Raji (cell line): Measurements from ENCODE around the gene ZBTB48.

Source experiments
- POLR2A ChIP-seq: IDR thresholded peaks from 2 replicates; pipeline ENCODE4 v1.6.1; 2011; ENCODE audit warnings: low read depth, low read length, control low read depth; ENCODE audit not compliant: insufficient read depth

The ZBTB48 gene

GRCh38 chr1:6627841-6628545 lies 48.2 kb downstream of the ZBTB48 start:
- TF ChIP-seq POLR2A, result no peak

DNA sequence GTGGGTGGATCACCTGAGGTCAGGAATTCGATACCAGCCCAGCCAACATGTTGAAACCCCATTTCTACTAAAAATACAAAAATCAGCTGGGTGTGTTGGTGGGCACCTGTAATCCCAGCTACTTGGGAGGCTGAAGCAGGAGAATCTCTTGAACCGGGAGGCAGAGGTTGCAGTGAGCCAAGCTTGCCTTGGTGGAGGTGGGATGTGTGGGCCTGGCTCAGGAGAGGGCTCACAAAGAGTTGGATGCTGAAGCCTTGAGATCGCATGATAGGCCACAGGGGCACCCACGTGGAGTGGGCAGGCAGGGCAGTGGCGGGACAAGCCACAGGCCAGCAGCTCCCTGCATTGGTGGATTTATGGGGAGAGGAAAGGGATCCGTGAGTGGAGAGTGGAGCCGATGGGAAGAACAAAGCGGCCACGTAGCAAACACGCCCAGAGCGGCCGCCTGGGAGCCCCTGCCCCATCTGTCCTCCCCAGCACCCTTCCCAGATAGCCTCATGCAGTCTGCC lies 49.2 kb downstream of the ZBTB48 start:
- no peak for TF ChIP-seq POLR2A

DNA sequence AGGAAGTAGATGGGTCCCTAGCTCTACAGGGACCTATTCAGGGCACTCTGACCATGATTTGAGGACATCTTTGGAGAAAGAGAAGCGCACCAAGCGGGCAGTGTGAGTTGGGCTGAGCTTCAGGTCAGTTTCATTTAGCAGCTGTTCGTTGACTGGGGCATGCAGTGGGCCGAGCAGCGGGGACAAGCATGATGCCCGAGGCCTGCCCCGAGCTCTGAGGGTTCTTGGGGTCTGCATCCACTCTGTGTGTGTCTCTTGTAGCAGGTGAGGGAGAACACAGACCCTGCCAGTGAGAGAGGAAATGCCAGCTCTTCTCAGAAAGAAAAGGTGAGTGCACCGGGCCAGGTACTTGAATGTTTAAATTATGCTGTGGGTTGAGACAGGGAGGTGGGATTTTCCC lies 50.2 kb downstream of the ZBTB48 start:
- TF ChIP-seq POLR2A, result no peak

DNA sequence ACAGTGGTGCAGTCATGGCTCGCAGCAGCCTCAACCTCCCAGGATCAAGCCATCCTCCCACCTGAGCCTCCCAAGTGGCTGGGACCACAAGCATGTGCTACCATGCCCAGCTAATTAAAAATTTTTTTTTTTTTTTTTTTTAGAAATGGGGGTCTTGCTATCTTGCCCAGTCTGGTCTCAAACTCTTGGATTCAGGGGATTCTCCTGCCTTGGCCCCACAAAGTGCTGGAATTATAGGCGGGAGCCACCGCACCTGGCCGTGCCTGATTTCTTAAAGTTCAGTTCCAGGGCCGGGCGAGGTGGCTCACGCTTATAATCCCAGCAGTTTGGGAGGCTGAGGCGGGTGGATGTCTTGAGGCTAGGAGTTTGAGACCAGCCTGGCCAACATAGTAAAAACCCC lies 51.3 kb downstream of the ZBTB48 start:
- TF ChIP-seq POLR2A, result no peak

DNA sequence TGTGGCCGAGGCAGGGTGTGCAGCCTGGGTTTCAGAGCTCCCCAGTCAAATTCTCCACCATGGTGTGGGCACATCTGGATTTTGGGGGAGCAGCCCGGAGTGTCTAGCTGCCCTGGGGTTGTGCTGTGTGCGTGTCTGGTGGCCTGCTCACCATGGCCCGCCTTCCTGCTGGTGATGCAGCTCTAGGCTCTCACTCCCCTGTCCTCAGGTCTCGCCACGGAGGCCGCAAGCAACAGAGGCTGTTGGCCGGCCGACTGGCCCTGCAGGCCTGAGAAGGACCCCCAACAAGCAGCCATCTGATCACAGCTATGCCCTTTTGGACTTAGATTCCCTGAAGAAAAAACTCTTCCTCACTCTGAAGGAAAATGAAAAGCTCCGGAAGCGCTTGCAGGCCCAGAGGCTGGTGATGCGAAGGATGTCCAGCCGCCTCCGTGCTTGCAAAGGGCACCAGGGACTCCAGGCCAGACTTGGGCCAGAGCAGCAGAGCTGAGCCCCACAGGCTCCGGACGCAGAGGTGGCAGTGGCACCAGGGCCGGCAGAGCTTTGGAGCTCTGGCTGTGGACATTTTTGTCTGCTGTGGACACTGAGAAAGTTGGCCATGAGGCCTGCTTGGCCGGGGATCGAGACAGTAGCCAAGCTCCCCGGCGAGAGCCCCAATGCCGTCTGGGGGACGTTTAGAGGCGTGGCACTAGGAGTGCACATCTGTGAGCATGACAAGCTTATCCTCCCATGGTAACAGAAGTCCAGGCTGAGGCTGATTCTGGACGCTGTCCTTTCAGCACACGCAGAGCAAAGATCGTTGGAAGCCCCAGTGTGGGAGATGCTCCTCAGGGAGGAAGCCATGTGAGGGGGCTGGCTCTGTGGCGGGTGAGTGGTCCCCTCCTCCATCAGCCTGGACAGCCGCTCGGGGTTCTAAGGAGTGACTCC lies 53.1 kb downstream of the ZBTB48 start:
- TF ChIP-seq POLR2A, result no peak

- no peak for TF ChIP-seq POLR2A
Measured at GRCh38 chr1:6634371-6635052, 54.7 kb downstream of the ZBTB48 start.

DNA sequence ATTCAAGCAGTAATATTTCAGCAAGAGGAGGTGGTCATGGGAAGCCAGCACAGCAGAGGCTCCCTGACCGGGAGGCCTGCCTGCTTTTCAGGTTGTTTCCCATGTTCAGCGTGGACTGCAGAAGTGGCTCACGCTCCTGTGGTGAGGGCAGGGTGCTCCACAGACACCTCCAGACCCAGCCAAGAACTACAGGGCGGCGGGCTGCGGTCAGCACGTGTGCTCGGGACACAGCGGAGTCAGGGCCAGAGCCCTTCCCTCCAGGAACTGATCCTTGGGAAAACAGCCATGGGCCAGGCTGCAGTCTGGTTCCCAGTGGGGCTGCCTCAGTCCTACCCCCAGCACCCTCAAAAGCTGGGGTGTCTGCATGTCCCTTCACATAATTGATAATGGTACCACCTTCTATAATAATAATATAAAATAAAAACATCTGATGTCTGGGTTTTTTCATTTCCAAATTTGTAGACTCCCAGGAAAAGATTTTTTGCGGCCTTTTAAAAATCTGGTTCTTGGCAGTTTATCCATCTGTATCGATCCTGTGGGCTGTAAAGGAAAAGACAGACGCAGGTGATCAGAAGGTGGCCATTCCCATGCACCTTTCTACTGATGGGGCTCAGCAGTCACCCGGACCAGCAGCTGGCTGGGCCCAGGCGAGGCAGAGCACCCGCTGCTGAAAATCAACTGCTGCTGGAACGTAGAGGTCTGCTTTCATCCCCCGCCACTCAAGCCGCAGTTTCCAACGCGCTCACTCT lies 55.5 kb downstream of the ZBTB48 start:
- no peak for TF ChIP-seq POLR2A

- no peak for TF ChIP-seq POLR2A
Measured at GRCh38 chr1:6635910-6636760, 56.3 kb downstream of the ZBTB48 start.

DNA sequence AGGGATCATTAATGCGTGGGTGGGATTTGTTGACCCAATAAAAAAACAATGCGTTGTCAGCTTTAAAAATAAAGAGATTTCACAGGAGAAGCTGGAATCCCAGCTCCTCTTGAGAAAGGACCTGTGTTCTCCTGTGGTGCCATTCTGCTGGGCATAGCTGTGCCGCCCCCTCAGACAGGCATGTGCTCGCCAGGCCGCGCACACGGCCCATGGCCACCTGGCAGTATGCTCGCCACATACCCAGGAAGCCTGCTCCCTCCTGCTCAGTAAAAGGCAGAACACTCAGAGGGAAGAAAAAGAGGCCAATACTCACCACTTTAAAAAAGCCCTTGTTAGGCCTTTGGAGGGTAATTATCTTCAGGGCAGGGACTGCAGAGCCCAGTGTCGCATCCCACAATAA lies 58.0 kb downstream of the ZBTB48 start:
- TF ChIP-seq POLR2A, result no peak

- TF ChIP-seq POLR2A, result no peak
Measured at GRCh38 chr1:6638226-6638625, 58.4 kb downstream of the ZBTB48 start.
